PC-3 (cell line): ENCODE measurements around the gene GPR179. TPM values are rescaled to one million over a fixed set of nuclear protein-coding genes. Genes with fewer than 3 reads are reported as not detected.

ENCODE experiments used
- ATAC-seq: fragments of 200-7000 bp; cut with Tn5 transposase; 2 replicates; pipeline ENCODE4 v1.9.1; 2020; ENCODE audit warnings: mild to moderate bottlenecking, moderate library complexity
- BruUV-seq: library from RNA; stranded (reverse); fragments of 400-500 nt; replicated peaks from 2 replicates; lab custom pipeline; 2021; lab: Mats Ljungman, UMichigan
- CTCF ChIA-PET: fragments of 300-600 bp; sonication (Branson Sonifier 250); formaldehyde crosslinking; loops from one replicate; lab custom pipeline; 2022; ENCODE audit warnings: antibody characterized with exemption; lab: Charles Lee
- POLR2A ChIA-PET: fragments of 300-600 bp; sonication (Branson Sonifier 250); formaldehyde crosslinking; loops from one replicate; lab custom pipeline; 2022; ENCODE audit warnings: antibody characterized with exemption; ENCODE audit not compliant: unreplicated experiment; lab: Charles Lee
- DNase-seq: peaks from one replicate; pipeline ENCODE4 v3.0.0-alpha.2; 2015
- H2AFZ ChIP-seq: fragments of 300-600 bp; sonication (generic); 2 replicates; pipeline ENCODE4 v1.6.0; 2016; ENCODE audit warnings: antibody characterized with exemption, low read length
- H3F3A ChIP-seq: fragments of 300-600 bp; sonication (generic); one replicate; pipeline ENCODE4 v1.6.0; 2017; ENCODE audit warnings: antibody characterized with exemption, low read length, control low read depth, mild to moderate bottlenecking; ENCODE audit not compliant: unreplicated experiment
- H3K27ac ChIP-seq: fragments of 300-600 bp; sonication (generic); 2 replicates; pipeline ENCODE4 v1.5.1; 2016; ENCODE audit warnings: mild to moderate bottlenecking, low read length
- H3K27me3 ChIP-seq: fragments of 300-600 bp; sonication (generic); 2 replicates; pipeline ENCODE4 v1.6.1; 2016; ENCODE audit warnings: low read length, mixed read lengths
- H3K36me3 ChIP-seq: fragments of 300-600 bp; sonication (generic); 2 replicates; pipeline ENCODE4 v1.6.1; 2016; ENCODE audit warnings: low read depth, mixed run types, low read length, mixed read lengths
- H3K4me1 ChIP-seq: fragments of 300-600 bp; sonication (generic); 2 replicates; pipeline ENCODE4 v1.5.1; 2016; ENCODE audit warnings: low read length; ENCODE audit not compliant: insufficient read depth
- H3K4me2 ChIP-seq: fragments of 300-600 bp; sonication (generic); 2 replicates; pipeline ENCODE4 v1.6.0; 2016; ENCODE audit warnings: low read length
- H3K4me3 ChIP-seq: fragments of 300-600 bp; sonication (generic); 2 replicates; pipeline ENCODE4 v1.5.1; 2016; ENCODE audit warnings: mild to moderate bottlenecking, low read length, mixed read lengths
- H3K79me2 ChIP-seq: fragments of 300-600 bp; sonication (generic); 2 replicates; pipeline ENCODE4 v1.6.1; 2017; ENCODE audit warnings: low read length, mixed read lengths
- H3K9ac ChIP-seq: fragments of 300-600 bp; sonication (generic); 2 replicates; pipeline ENCODE4 v1.6.0; 2016; ENCODE audit warnings: mild to moderate bottlenecking, low read length
- H3K9me2 ChIP-seq: fragments of 300-600 bp; sonication (generic); replicated peaks from 2 replicates; pipeline ENCODE4 v1.6.1; 2016; ENCODE audit warnings: mixed run types, low read length, mixed read lengths
- H3K9me3 ChIP-seq: fragments of 300-600 bp; sonication (generic); 2 replicates; pipeline ENCODE4 v1.6.1; 2016; ENCODE audit warnings: low read length, mixed read lengths
- H4K20me1 ChIP-seq: fragments of 300-600 bp; sonication (generic); 2 replicates; pipeline ENCODE4 v1.6.1; 2016; ENCODE audit warnings: low read length, mixed read lengths
- CTCF ChIP-seq: fragments of 300-600 bp; sonication (generic); conservative IDR thresholded peaks from 2 replicates; pipeline ENCODE4 v1.5.1; 2017; ENCODE audit warnings: antibody characterized with exemption, low read depth, mild to moderate bottlenecking, low read length
- EZH2 ChIP-seq: fragments of 300-600 bp; sonication (generic); IDR thresholded peaks from one replicate; pipeline ENCODE4 v1.6.1; 2017; ENCODE audit warnings: antibody characterized with exemption, mild to moderate bottlenecking, low read length; ENCODE audit not compliant: unreplicated experiment
- EZH2phosphoT487 ChIP-seq: fragments of 300-600 bp; sonication (generic); IDR thresholded peaks from 2 replicates; pipeline ENCODE4 v1.6.1; 2018; ENCODE audit warnings: mild to moderate bottlenecking, antibody characterized with exemption, low read length, borderline replicate concordance
- intact Hi-C: fragments of 100-400 bp; cut with micrococcal nuclease; formaldehyde crosslinking; loops from 2 replicates; pipeline ENCODE4 v1.9.0; 2023
- total RNA-seq: library from RNA; depleted of rRNA; stranded (reverse); fragments of >200 nt; gene quantifications from 2 replicates; pipeline ENCODE4 v1.2.3, GENCODE V29; 2014

The GPR179 gene
- total RNA-seq, 1 experiment from 2014 or later = not detected

GRCh38 chr17:38329808-38330730 lies 13.7 kb downstream of the GPR179 start:
- ChIA-PET POLR2A (no interaction called here), CTCF (no interaction called here)
- H3K27me3 ChIP-seq = no peaks in the 10 kb centered on the region
- H2AFZ ChIP-seq = no peak overlapping the region
- no peak overlapping the region for H3K4me2 ChIP-seq
- no peak overlapping the region for H3K27ac ChIP-seq
- ATAC-seq (no peak), DNase-seq (no peak)
- TF ChIP-seq CTCF (no peak), EZH2phosphoT487 (no peak), EZH2 (no peak)
- no peaks in the 10 kb centered on the region for H3K36me3 ChIP-seq
- intact Hi-C loops = no loop called here
- H3K4me3 ChIP-seq = no peak overlapping the region
- H3F3A ChIP-seq = no peaks in the 10 kb centered on the region
- no TSS peak for BruUV-seq
- H3K9me3 ChIP-seq = no peaks in the 10 kb centered on the region
- no peaks in the 10 kb centered on the region for H3K9me2 ChIP-seq
- no peaks in the 10 kb centered on the region for H4K20me1 ChIP-seq
- H3K79me2 ChIP-seq = no peaks in the 10 kb centered on the region
- H3K4me1 ChIP-seq = no peaks in the 10 kb centered on the region
- H3K9ac ChIP-seq = no peak overlapping the region

GRCh38 chr17:38329284-38329683 lies 14.5 kb downstream of the GPR179 start:
- no peak for ATAC-seq
- DNase-seq = no peak
- ChIA-PET POLR2A (no interaction called here), CTCF (interaction anchor here (0.7 kb wide), 1 partner anchor 90 kb away, joined by 3 read pairs; no protein-coding TSS in a partner anchor)
- BruUV-seq = no TSS peak
- H3K9me3 ChIP-seq = no peaks in the 10 kb centered on the region
- no peaks in the 10 kb centered on the region for H3K36me3 ChIP-seq
- H3K27ac ChIP-seq = no peak overlapping the region
- no peaks in the 10 kb centered on the region for H3K4me1 ChIP-seq
- H3K9me2 ChIP-seq = no peaks in the 10 kb centered on the region
- no peaks in the 10 kb centered on the region for H4K20me1 ChIP-seq
- no peaks in the 10 kb centered on the region for H3F3A ChIP-seq
- intact Hi-C loops = no loop called here
- H3K27me3 ChIP-seq = no peaks in the 10 kb centered on the region
- no peak overlapping the region for H2AFZ ChIP-seq
- H3K4me3 ChIP-seq = no peak overlapping the region
- H3K9ac ChIP-seq = no peak overlapping the region
- no peak overlapping the region for H3K4me2 ChIP-seq
- no peak for TF ChIP-seq EZH2phosphoT487
- H3K79me2 ChIP-seq = no peaks in the 10 kb centered on the region

GRCh38 chr17:38328620-38329019 lies 15.1 kb downstream of the GPR179 start:
- Histone ChIP-seq H3K9me3 (no peaks in the 10 kb centered on the region), H3F3A (no peaks in the 10 kb centered on the region), H2AFZ (no peak overlapping the region), H3K27me3 (no peaks in the 10 kb centered on the region), H3K9ac (no peak overlapping the region), H3K4me1 (no peaks in the 10 kb centered on the region), H3K4me2 (no peak overlapping the region), H3K36me3 (no peaks in the 10 kb centered on the region), H3K4me3 (no peak overlapping the region), H4K20me1 (no peaks in the 10 kb centered on the region), H3K27ac (no peak overlapping the region), H3K9me2 (no peaks in the 10 kb centered on the region), H3K79me2 (no peaks in the 10 kb centered on the region)
- no TSS peak for BruUV-seq
- ATAC-seq = no peak; the same call in 1 of the 2 replicates
- CTCF ChIA-PET = interaction anchor here (0.7 kb wide), 1 partner anchor 90 kb away, joined by 3 read pairs; no protein-coding TSS in a partner anchor
- POLR2A ChIA-PET = no interaction called here
- TF ChIP-seq EZH2phosphoT487 (no peak), CTCF (no peak), EZH2 (no peak)
- intact Hi-C loops = no loop called here
- DNase-seq = no peak
